Loucy (cell line): ENCODE measurements around the gene SHISAL1.

Experiments used
- H2AFZ ChIP-seq: fragments of 200-600 bp; sonication (generic); 2 replicates; pipeline ENCODE4 v1.6.0; 2016; ENCODE audit warnings: antibody characterized with exemption, mild to moderate bottlenecking, low read length, moderate library complexity
- H3F3A ChIP-seq: fragments of 200-600 bp; 2 replicates; pipeline ENCODE4 v1.6.0; 2016; ENCODE audit warnings: antibody characterized with exemption, low read depth, mild to moderate bottlenecking
- H3K27me3 ChIP-seq: fragments of 200-600 bp; sonication (generic); 2 replicates; pipeline ENCODE4 v1.6.1; 2014; ENCODE audit warnings: low read length, mild to moderate bottlenecking; ENCODE audit not compliant: insufficient read depth, poor library complexity, severe bottlenecking
- H3K36me3 ChIP-seq: fragments of 200-600 bp; sonication (generic); 2 replicates; pipeline ENCODE4 v1.6.1; 2016; ENCODE audit warnings: low read length; ENCODE audit not compliant: insufficient read depth
- H3K4me1 ChIP-seq: fragments of 200-600 bp; sonication (generic); 2 replicates; pipeline ENCODE4 v1.5.1; 2014; ENCODE audit warnings: low read length, mild to moderate bottlenecking; ENCODE audit not compliant: insufficient read depth, poor library complexity, severe bottlenecking
- H3K4me2 ChIP-seq: fragments of 200-600 bp; sonication (generic); 2 replicates; pipeline ENCODE4 v1.6.0; 2014; ENCODE audit warnings: antibody characterized with exemption, low read length, low read depth, mild to moderate bottlenecking; ENCODE audit not compliant: poor library complexity, severe bottlenecking
- H3K4me3 ChIP-seq: fragments of 200-600 bp; sonication (generic); 2 replicates; pipeline ENCODE4 v1.5.1; 2014; ENCODE audit warnings: low read length, mild to moderate bottlenecking, mixed read lengths; ENCODE audit not compliant: poor library complexity, severe bottlenecking
- H3K79me2 ChIP-seq: fragments of 200-600 bp; sonication (generic); 2 replicates; pipeline ENCODE4 v1.6.1; 2014; ENCODE audit warnings: low read length; ENCODE audit not compliant: insufficient read depth
- H3K9ac ChIP-seq: fragments of 200-600 bp; sonication (generic); 2 replicates; pipeline ENCODE4 v1.6.0; 2014; ENCODE audit warnings: mild to moderate bottlenecking, low read depth, low read length, moderate library complexity; ENCODE audit not compliant: poor library complexity, severe bottlenecking
- H3K9me2 ChIP-seq: fragments of 200-600 bp; sonication (generic); replicated peaks from 2 replicates; pipeline ENCODE4 v1.6.1; 2016; ENCODE audit warnings: low read depth, low read length, mixed read lengths
- H3K9me3 ChIP-seq: fragments of 200-600 bp; sonication (generic); 2 replicates; pipeline ENCODE4 v1.6.1; 2014; ENCODE audit warnings: mild to moderate bottlenecking, antibody characterized with exemption, low read length, low read depth; ENCODE audit not compliant: insufficient read depth
- H4K20me1 ChIP-seq: fragments of 200-600 bp; sonication (generic); 2 replicates; pipeline ENCODE4 v1.6.0; 2014; ENCODE audit warnings: antibody characterized with exemption, low read length, mild to moderate bottlenecking; ENCODE audit not compliant: insufficient read depth, poor library complexity, severe bottlenecking
- CTCF ChIP-seq: fragments of 200-600 bp; sonication (generic); conservative IDR thresholded peaks from 2 replicates; pipeline ENCODE4 v1.5.1; 2014; ENCODE audit warnings: mild to moderate bottlenecking, antibody characterized with exemption, low read length
- EZH2phosphoT487 ChIP-seq: fragments of 200-600 bp; IDR thresholded peaks from 2 replicates; pipeline ENCODE4 v1.6.1; 2018; ENCODE audit warnings: antibody characterized with exemption, mild to moderate bottlenecking, moderate library complexity, borderline replicate concordance

The SHISAL1 gene

GRCh38 chr22:44305888-44306287 lies 6.9 kb downstream of the SHISAL1 start:
- Histone ChIP-seq H3K9ac (no peak overlapping the region), H2AFZ (no peak overlapping the region)
- TF ChIP-seq CTCF (no peak), EZH2phosphoT487 (no peak)

GRCh38 chr22:44305455-44305854 lies 7.3 kb downstream of the SHISAL1 start:
- no peaks in the 10 kb centered on the region for H3K79me2 ChIP-seq
- H3F3A ChIP-seq = no peaks in the 10 kb centered on the region
- H3K4me2 ChIP-seq = no peak overlapping the region
- H3K27me3 ChIP-seq = no peaks in the 10 kb centered on the region
- TF ChIP-seq CTCF (no peak), EZH2phosphoT487 (no peak)
- no peaks in the 10 kb centered on the region for H3K9me2 ChIP-seq
- no peak overlapping the region for H3K4me3 ChIP-seq
- no peaks in the 10 kb centered on the region for H4K20me1 ChIP-seq
- H3K9me3 ChIP-seq = no peaks in the 10 kb centered on the region
- no peak overlapping the region for H3K9ac ChIP-seq
- peaks cover 6% of the 10 kb centered on the region for H3K4me1 ChIP-seq
- H3K36me3 ChIP-seq = no peaks in the 10 kb centered on the region
- no peak overlapping the region for H2AFZ ChIP-seq

More at GRCh38 chr22:44305888-44306287, 6.9 kb downstream of the SHISAL1 start:
- no peaks in the 10 kb centered on the region for H4K20me1 ChIP-seq
- H3K36me3 ChIP-seq = no peaks in the 10 kb centered on the region
- no peak overlapping the region for H3K4me2 ChIP-seq
- H3K79me2 ChIP-seq = no peaks in the 10 kb centered on the region
- no peaks in the 10 kb centered on the region for H3K27me3 ChIP-seq
- no peak overlapping the region for H3K4me3 ChIP-seq
- H3K9me3 ChIP-seq = no peaks in the 10 kb centered on the region
- H3F3A ChIP-seq = no peaks in the 10 kb centered on the region
- H3K9me2 ChIP-seq = no peaks in the 10 kb centered on the region
- peaks cover 6% of the 10 kb centered on the region for H3K4me1 ChIP-seq

GRCh38 chr22:44304911-44305310 lies 7.8 kb downstream of the SHISAL1 start:
- Histone ChIP-seq H3K9me2 (no peaks in the 10 kb centered on the region), H3K27me3 (no peaks in the 10 kb centered on the region), H3K9me3 (no peaks in the 10 kb centered on the region), H3K4me3 (no peak overlapping the region), H3K36me3 (no peaks in the 10 kb centered on the region), H3F3A (no peaks in the 10 kb centered on the region), H3K4me2 (no peak overlapping the region), H3K4me1 (peaks cover 6% of the 10 kb centered on the region), H4K20me1 (no peaks in the 10 kb centered on the region), H3K9ac (no peak overlapping the region), H2AFZ (no peak overlapping the region), H3K79me2 (no peaks in the 10 kb centered on the region)
- TF ChIP-seq CTCF (no peak), EZH2phosphoT487 (no peak)
